ENCODE measurements around the gene CDKAL1.

CDKAL1 gene

DNA sequence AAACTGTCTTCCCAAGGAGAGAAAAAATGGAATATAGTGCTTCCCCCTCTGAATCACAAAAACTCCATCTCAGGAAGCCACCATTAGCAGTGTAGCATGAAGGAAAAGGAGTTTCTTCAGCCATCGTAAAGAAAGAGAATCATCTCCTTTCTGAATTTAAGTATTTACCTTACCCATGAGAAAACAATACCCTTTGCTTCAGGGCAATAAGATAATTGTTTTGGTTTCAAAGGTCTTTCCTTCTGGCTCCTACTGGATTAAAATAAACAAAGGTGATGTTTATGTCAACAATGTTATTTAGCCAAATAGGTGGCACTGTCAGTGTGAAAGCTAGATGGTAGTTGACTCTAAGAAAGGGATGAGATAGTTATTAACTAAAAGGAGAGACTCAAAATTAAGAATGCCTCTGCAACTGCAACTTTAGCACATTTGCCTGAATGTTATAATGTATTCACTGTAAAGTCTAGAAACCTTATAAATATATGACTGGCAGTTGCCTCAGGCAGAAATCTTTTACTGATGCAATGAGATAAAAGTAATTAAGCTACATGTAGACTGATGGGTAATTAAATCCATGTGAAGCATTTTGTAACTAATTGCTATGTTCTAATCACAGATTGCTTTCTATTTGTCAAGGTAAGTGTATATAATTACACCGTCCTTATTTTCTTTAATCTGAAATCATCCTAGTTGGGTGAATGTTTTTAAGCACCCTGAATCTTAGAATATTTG lies 399.0 kb downstream of the CDKAL1 start:
- no peak overlapping the region for H3K4me3 ChIP-seq (ENCODE audit: low read depth, low read length)
- no peak for TF ChIP-seq CTCF (IDR thresholded peaks at IDR 0.05; ENCODE audit: borderline replicate concordance, insufficient read depth, low read depth, low read length)

DNA sequence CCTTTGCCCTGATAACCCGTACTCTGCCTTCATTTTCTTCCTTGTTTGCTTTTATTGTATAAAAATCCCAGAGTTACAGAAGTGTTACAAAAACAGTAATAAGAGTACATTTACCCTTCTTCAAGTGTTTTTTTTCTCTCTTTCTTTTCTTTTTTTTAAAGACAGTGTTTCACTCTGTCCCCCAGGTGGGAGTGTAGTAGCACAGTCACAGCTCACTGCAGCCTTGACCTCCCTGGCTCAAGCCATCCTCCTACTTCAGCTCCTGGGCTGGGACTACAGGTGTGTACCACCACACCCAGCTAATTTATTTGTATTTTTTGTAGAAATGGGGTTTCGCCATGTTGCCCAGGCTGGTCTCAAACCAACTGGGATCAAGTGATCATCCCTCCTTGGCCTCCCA lies 402.7 kb downstream of the CDKAL1 start:
- no peak overlapping the region for H3K4me3 ChIP-seq (ENCODE audit: low read depth, low read length)
- TF ChIP-seq CTCF (IDR thresholded peaks at IDR 0.05; ENCODE audit: borderline replicate concordance, insufficient read depth, low read depth, low read length) = no peak

GRCh38 chr6:20939161-20939775 lies 405.0 kb downstream of the CDKAL1 start:
- TF ChIP-seq CTCF (IDR thresholded peaks at IDR 0.05; ENCODE audit: borderline replicate concordance, insufficient read depth, low read depth, low read length) = no peak
- no peak overlapping the region for H3K4me3 ChIP-seq (ENCODE audit: low read depth, low read length)

GRCh38 chr6:20943040-20943627 lies 408.9 kb downstream of the CDKAL1 start:
- H3K4me3 ChIP-seq (ENCODE audit: low read depth, low read length) = no peak overlapping the region
- no peak for TF ChIP-seq CTCF (IDR thresholded peaks at IDR 0.05; ENCODE audit: borderline replicate concordance, insufficient read depth, low read depth, low read length)

GRCh38 chr6:20943922-20944321 lies 409.7 kb downstream of the CDKAL1 start:
- no peak overlapping the region for H3K4me3 ChIP-seq (ENCODE audit: low read depth, low read length)
- TF ChIP-seq CTCF (IDR thresholded peaks at IDR 0.05; ENCODE audit: borderline replicate concordance, insufficient read depth, low read depth, low read length) = no peak

- no peak overlapping the region for H3K4me3 ChIP-seq (ENCODE audit: low read depth, low read length)
- TF ChIP-seq CTCF (IDR thresholded peaks at IDR 0.05; ENCODE audit: borderline replicate concordance, insufficient read depth, low read depth, low read length) = no peak
Observed at GRCh38 chr6:20946022-20946421, 411.8 kb downstream of the CDKAL1 start.

GRCh38 chr6:20946890-20947289 lies 412.6 kb downstream of the CDKAL1 start:
- no peak overlapping the region for H3K4me3 ChIP-seq (ENCODE audit: low read depth, low read length)
- no peak for TF ChIP-seq CTCF (IDR thresholded peaks at IDR 0.05; ENCODE audit: borderline replicate concordance, insufficient read depth, low read depth, low read length)
